Lower lobe of right lung (tissue), 2 donors: ENCODE results near the gene JHY. TPM values are rescaled to one million over a fixed set of nuclear protein-coding genes. Genes with fewer than 3 reads are reported as not detected.

Experiments used
- ATAC-seq, 2 donors: fragments of 200-7000 bp; cut with Tn5 transposase; one replicate each; pipeline ENCODE4 v1.9.1; 2020 to 2022; ENCODE audit warnings: mild to moderate bottlenecking in 2 of 2, moderate library complexity in 2 of 2
- DNase-seq: peaks from one replicate; pipeline ENCODE4 v3.0.0-alpha.2; 2020
- H3K27ac ChIP-seq: fragments of 200-600 bp; one replicate; pipeline ENCODE4 v1.8.0; 2022
- H3K27me3 ChIP-seq: fragments of 200-600 bp; one replicate; pipeline ENCODE4 v1.8.0; 2022; ENCODE audit warnings: low read depth
- H3K36me3 ChIP-seq: fragments of 200-600 bp; one replicate; pipeline ENCODE4 v1.8.0; 2022; ENCODE audit warnings: mild to moderate bottlenecking
- H3K4me1 ChIP-seq: fragments of 200-600 bp; one replicate; pipeline ENCODE4 v1.8.0; 2022
- H3K4me3 ChIP-seq: fragments of 200-600 bp; one replicate; pipeline ENCODE4 v1.8.0; 2022; ENCODE audit warnings: mild to moderate bottlenecking
- H3K9me3 ChIP-seq: fragments of 200-600 bp; one replicate; pipeline ENCODE4 v1.8.0; 2022
- intact Hi-C: fragments of 100-400 bp; cut with DNase I; formaldehyde crosslinking; loops from one replicate; pipeline ENCODE4 v1.11.0; 2022
- long read RNA-seq: library from polyadenylated mRNA; unstranded; transcript quantifications from one replicate; pipeline ENCODE4 v2.0.0, GENCODE V29; 2021
- total RNA-seq: library from RNA; stranded (reverse); fragmentation: NEBNext Ultra II Directional; extraction: Animal tissue kit (Norgen Biotek cat#: 25700); gene quantifications from one replicate; pipeline ENCODE4 v1.2.1, GENCODE V29; 2021
- TF ChIP-seq, protein P1 (sequence below): fragments of 200-600 bp; IDR thresholded peaks from one replicate; pipeline ENCODE4 v1.8.0; 2022; ENCODE audit warnings: antibody characterized with exemption, mild to moderate bottlenecking
- donor health status: DM: no; HTN: yes; CAD: no; lungs with severe emphysema.

The JHY gene
- 10.4 TPM for total RNA-seq
- long read RNA-seq, transcript JHY-202 (4 exons, 1,964 nt) = major isoform, 5 of 26 reads
- long read RNA-seq, partial matches to known transcripts = 8 of 26 reads
- long read RNA-seq, other reads (novel, unspliced or antisense) = 9 of 26 reads

DNA sequence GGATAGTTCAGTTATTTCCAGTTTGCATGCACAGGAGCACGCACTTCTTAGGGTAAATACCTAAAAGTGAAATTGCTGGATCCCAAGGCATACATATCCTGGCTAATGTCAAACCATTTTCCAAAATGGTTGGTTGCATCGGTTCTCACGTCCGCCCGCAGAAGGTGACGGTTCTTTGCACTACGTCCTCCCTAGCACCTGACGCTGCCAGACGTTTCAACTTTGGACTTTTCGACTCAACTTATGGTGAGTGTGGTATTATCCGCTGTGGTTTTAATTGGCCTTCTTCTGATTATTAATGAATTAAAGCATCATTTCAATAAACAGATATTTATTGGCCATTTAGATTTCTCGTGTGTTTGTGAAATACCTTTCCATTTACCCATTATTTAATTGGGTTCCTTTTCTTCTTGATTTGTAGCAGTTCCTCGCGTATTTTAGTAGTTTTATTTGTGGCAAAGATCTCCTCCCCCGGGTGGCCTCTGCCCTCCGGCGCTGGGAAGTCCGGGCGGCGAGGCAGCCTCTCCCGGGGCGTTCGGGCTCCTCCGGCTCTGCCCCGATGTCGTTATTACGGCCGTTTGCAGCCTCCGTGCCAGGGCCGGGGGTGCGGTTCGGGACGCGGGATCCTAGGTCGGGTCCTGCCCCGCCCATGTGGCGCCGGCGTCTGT, at the start of gene JHY:
Gene JHY (plus strand): TSS at position 571 of the 668 bp plus-strand sequence. CDS start 3,091 bp downstream, outside the sequence.
- intact Hi-C loops = no loop called here
- TF ChIP-seq, protein P1, sequence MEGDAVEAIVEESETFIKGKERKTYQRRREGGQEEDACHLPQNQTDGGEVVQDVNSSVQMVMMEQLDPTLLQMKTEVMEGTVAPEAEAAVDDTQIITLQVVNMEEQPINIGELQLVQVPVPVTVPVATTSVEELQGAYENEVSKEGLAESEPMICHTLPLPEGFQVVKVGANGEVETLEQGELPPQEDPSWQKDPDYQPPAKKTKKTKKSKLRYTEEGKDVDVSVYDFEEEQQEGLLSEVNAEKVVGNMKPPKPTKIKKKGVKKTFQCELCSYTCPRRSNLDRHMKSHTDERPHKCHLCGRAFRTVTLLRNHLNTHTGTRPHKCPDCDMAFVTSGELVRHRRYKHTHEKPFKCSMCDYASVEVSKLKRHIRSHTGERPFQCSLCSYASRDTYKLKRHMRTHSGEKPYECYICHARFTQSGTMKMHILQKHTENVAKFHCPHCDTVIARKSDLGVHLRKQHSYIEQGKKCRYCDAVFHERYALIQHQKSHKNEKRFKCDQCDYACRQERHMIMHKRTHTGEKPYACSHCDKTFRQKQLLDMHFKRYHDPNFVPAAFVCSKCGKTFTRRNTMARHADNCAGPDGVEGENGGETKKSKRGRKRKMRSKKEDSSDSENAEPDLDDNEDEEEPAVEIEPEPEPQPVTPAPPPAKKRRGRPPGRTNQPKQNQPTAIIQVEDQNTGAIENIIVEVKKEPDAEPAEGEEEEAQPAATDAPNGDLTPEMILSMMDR = no peak
- Histone ChIP-seq H3K36me3 (peaks cover 8% of the 10 kb centered on the region), H3K27ac (peak within 1 kb of the TSS; percentile 92), H3K27me3 (no peaks in the 10 kb centered on the region), H3K9me3 (no peaks in the 10 kb centered on the region), H3K4me3 (peak within 1 kb of the TSS; percentile 73), H3K4me1 (peaks cover 12% of the 10 kb centered on the region)
- DNase-seq (peak; percentile 82), ATAC-seq (no peak)

DNA sequence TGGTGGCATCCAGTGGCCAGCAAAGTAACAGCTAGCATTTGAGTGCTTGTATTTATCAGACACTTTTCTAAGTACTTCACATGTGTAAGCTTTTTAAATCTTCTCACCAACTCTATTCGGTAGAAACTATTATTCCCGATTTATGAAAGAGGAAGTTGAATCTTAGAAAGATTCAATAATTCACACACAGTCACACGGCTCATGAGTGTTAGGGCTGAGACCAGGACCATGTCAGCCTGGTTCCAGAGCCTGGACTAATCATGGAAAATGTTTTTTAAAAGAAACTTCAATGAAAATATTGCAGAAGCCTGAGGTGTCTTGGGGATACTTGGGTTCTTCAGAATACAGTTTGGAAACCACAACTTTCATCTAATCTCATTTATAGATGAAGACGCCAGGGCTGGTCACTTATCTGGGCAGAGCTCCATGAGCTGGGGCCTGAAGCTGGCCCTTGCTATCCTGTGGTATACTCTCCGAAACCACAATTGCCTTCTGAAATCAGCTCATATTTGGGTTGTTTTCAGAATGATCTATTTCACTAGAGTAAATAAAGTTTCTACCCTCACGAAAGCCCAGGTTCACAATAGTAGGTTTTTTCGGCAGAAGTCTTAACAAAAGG, 48.6 kb upstream of the JHY start:
- ATAC-seq (no peak), DNase-seq (no peak)
- Histone ChIP-seq H3K36me3 (no peaks in the 10 kb centered on the region), H3K4me3 (no peak overlapping the region), H3K9me3 (no peaks in the 10 kb centered on the region), H3K27me3 (no peaks in the 10 kb centered on the region), H3K4me1 (no peaks in the 10 kb centered on the region), H3K27ac (no peak overlapping the region)
- intact Hi-C loops = no loop called here
- TF ChIP-seq, protein P1 = no peak

DNA sequence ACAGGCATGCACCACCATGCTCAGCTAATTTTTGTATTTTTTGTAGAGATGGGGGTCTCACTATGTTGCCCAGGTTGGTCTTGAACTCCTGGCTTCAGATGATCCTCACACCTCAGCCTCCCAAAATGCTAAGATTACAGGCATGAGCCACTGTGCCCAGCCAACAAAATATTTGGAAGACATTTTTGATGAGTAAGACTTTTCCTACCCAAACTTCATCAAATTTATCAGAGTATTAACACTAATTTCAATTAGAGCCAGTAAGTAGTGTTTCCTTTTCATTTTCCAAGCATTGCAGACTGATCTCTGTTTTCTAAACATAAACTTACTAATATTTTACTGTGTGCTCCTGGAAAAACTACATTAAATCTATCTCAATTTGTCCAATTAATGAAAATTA, 45.6 kb upstream of the JHY start:
- TF ChIP-seq, protein P1 = no peak
- ATAC-seq (no peak), DNase-seq (no peak)
- Histone ChIP-seq H3K4me3 (no peak overlapping the region), H3K27me3 (no peaks in the 10 kb centered on the region), H3K36me3 (no peaks in the 10 kb centered on the region), H3K9me3 (no peaks in the 10 kb centered on the region), H3K4me1 (no peaks in the 10 kb centered on the region), H3K27ac (no peak overlapping the region)
- intact Hi-C loops = no loop called here

DNA sequence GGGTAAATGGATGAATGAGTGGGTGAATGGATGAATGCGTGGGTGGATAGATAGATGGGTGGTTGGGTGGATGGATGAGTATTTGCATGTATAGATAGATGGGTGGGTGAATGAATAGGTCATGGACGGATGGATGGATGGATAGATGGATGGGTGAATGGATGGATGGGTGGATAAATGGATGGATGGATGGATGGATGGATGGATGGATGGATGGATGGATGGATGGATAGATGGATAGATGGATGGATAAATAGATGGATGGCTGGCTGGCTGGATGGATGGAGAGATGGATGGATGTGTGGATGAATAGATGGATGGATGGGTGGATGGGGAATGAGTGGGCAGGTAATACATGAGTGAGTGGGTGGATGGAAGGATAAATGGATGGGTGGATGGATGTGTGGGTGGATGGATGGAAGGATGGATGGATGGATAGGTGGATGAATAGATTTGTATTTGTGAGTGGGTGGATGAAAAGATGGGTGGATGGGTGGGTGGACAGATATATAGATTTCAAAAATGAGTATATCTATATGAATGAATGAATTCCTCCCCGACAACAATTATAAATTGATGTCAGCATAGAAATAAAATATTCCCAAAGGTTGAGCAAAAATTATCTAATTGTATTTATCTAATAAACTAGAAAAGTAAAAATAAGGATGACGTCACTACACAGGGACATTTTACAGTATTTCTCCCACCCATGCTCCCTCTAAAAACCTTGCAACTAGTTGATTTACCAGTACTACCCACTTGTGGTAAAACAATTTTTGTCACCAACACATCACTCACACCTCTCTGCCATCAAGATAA, 44.8 kb upstream of the JHY start:
- H3K9me3 ChIP-seq = no peaks in the 10 kb centered on the region
- no peak for ATAC-seq
- TF ChIP-seq, protein P1 = no peak
- intact Hi-C loops = no loop called here
- no peaks in the 10 kb centered on the region for H3K36me3 ChIP-seq
- no peak overlapping the region for H3K4me3 ChIP-seq
- DNase-seq = no peak
- H3K4me1 ChIP-seq = no peaks in the 10 kb centered on the region
- no peak overlapping the region for H3K27ac ChIP-seq
- H3K27me3 ChIP-seq = no peaks in the 10 kb centered on the region

DNA sequence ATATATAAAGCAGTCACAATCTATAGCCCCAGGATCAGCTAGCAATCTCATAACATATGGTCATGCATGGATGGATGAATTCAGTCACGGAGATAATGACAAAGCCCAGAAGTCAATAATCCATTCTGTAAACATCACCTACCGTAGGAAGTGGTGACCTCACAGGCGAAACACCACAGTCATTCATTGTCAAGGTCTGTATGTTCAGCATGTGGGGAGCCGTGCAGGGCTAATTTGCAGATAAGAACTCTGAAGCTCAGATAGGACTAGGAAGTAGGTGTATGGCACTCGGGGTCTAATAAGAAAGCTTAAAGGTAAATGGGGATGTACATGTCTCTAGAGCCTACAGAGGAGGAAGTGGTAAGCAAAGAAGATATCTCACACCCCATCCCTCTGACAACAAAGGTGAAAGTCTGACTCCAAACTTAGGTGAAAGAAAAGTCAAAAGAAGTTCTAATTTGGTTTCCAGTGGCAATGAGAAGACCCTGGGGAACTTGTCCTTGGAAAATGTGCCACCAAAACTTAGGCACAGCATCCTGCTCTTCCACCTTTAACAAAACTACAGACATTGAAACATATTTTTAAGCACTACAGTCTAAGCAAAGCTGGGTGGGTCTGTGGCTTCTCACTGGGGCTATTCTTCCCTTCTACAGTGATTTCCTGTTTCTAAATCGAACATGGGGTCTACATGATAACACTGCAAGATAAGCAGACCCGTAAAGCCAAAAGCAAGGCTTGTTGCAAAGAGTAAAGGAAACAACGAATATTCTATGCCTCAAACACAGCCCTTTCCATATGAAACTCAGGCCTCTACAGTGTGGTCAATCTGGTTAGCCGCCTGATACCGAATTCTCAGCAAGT, 39.0 kb upstream of the JHY start:
- intact Hi-C loops = no loop called here
- DNase-seq (no peak), ATAC-seq (peak; percentile 44 to 74)
- H3K36me3 ChIP-seq = no peaks in the 10 kb centered on the region
- TF ChIP-seq, protein P1 = no peak
- H3K27me3 ChIP-seq = no peaks in the 10 kb centered on the region
- no peaks in the 10 kb centered on the region for H3K4me1 ChIP-seq
- no peak overlapping the region for H3K27ac ChIP-seq
- H3K9me3 ChIP-seq = no peaks in the 10 kb centered on the region
- H3K4me3 ChIP-seq = no peak overlapping the region
